Natural killer cell (primary cell): ENCODE results near the gene ROBO1. TPM values are rescaled to one million over a fixed set of nuclear protein-coding genes. Genes with fewer than 3 reads are reported as not detected.

Experiments used
- ATAC-seq, 3 donors: fragments of 150-1000 bp in 2 of 3; fragments of 200-7000 bp in 1 of 3; cut with Tn5 transposase; 1 replicate in 1 of 3; 2 replicates in 2 of 3; pipeline ENCODE4 v1.10.0; 2021; ENCODE audit warnings: mild to moderate bottlenecking in 2 of 3, moderate library complexity in 2 of 3
- DNase-seq, 2 donors: peaks; one replicate each; pipeline versions ENCODE4 v3.0.0 to v3.0.0-alpha.2; 2013 to 2021; ENCODE audit warnings: mixed read lengths in 1 of 2
- H3K27ac ChIP-seq: one replicate; pipeline ENCODE4 v1.5.1; 2013; ENCODE audit warnings: mild to moderate bottlenecking, low read length
- H3K27me3 ChIP-seq: one replicate; pipeline ENCODE4 v1.6.1; 2013; ENCODE audit warnings: low read length; ENCODE audit not compliant: control insufficient read depth, insufficient read depth
- H3K36me3 ChIP-seq: one replicate; pipeline ENCODE4 v1.6.1; 2013; ENCODE audit warnings: low read length; ENCODE audit not compliant: control insufficient read depth, insufficient read depth
- H3K4me1 ChIP-seq: one replicate; pipeline ENCODE4 v1.6.1; 2013; ENCODE audit warnings: low read length; ENCODE audit not compliant: control insufficient read depth, insufficient read depth
- H3K4me3 ChIP-seq: one replicate; pipeline ENCODE4 v1.5.1; 2013; ENCODE audit warnings: low read length
- H3K9me3 ChIP-seq: one replicate; pipeline ENCODE4 v1.6.1; 2013; ENCODE audit warnings: low read length; ENCODE audit not compliant: control insufficient read depth, insufficient read depth
- H3K27ac Mint-ChIP-seq, 2 donors: one replicate each; pipeline ENCODE4 v1.8.0; 2022; ENCODE audit warnings: mild to moderate bottlenecking in 2 of 2, mixed read lengths in 2 of 2, moderate library complexity in 1 of 2
- H3K27me3 Mint-ChIP-seq, 2 donors: one replicate each; pipeline ENCODE4 v1.8.0; 2022; ENCODE audit warnings: low read depth in 2 of 2, mixed read lengths in 2 of 2
- H3K36me3 Mint-ChIP-seq: one replicate; pipeline ENCODE4 v1.8.0; 2022; ENCODE audit warnings: mixed read lengths
- H3K4me1 Mint-ChIP-seq, 2 donors: one replicate each; pipeline ENCODE4 v1.8.0; 2022; ENCODE audit warnings: mixed read lengths in 2 of 2
- H3K4me3 Mint-ChIP-seq: one replicate; pipeline ENCODE4 v1.8.0; 2022; ENCODE audit warnings: mild to moderate bottlenecking, moderate library complexity, mixed read lengths
- H3K9me3 Mint-ChIP-seq, 2 donors: one replicate each; pipeline ENCODE4 v1.8.0; 2022; ENCODE audit warnings: mixed read lengths in 2 of 2
- WGBS: methylation state at CpG from one replicate; pipeline ENCODE4 v1.1.7; 2013; ENCODE audit warnings: missing lambda C conversion rate; ENCODE audit not compliant: insufficient coverage; 5-methylcytosine and 5-hydroxymethylcytosine counted together
- intact Hi-C: fragments of 100-400 bp; cut with micrococcal nuclease; formaldehyde crosslinking; loops from one replicate; pipeline ENCODE4 v1.14.2; 2022
- total RNA-seq, 4 donors: library from RNA; stranded (reverse); fragments of 120-200 nt in 1 of 4; gene quantifications; one replicate each; pipeline versions ENCODE4 v1.2.3 to v1.2.4, GENCODE V29; 2013 to 2022
- TF ChIP-seq, protein P1 (sequence below): fragments of 200-600 bp; IDR thresholded peaks from one replicate; pipeline ENCODE4 v1.8.0; 2022; ENCODE audit warnings: antibody characterized with exemption

Gene ROBO1
- total RNA-seq, 3 donors from 2014 or later (not counting 1 experiment from before 2014, with no cell fraction given): 0.07 TPM; not detected in 2

DNA sequence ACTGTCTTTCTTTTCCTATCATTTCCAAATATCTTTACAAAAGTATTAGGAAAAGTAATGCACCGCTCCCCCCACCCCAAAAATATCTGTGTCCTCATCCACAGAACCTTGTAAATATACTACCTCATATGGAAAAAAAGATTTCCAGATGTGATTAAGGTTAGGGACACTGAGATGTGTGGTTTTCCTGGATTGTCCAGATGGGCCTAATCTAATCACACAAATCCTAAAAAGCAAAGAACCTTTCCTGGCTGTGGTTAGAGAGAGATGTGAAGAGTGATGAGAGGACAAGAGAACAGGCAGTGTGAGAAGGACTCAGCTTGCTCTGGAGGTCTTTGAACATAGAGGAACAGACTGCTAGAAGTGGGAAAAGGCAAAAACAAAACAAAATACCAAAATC, 77.7 kb downstream of the ROBO1 start:
- H3K36me3 Mint-ChIP-seq: no peaks in the 10 kb centered on the region
- intact Hi-C loops: no loop called here

DNA sequence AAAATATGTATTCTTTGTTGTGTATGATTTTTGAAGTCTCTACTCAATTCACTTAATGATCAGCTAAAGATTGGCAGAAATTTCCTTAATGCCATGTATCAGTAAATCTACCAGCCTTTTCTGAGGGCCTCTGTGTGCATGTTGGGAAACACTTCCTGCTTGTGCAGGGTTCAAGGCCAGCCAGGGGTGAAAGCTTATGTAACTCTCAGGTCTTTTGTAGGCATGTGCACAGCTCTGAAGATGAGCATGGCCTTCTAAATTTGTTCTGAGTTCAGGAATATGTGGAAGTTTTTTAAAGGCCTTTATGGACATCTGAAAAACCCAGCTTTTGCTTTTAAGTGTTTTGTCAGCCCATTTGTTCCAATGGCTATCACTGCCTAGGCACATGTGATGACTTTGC, 82.7 kb downstream of the ROBO1 start:
- Histone ChIP-seq H3K4me3 (no peak overlapping the region), H3K27me3 (no peaks in the 10 kb centered on the region), H3K9me3 (no peaks in the 10 kb centered on the region), H3K4me1 (no peaks in the 10 kb centered on the region), H3K27ac (no peak overlapping the region), H3K36me3 (no peaks in the 10 kb centered on the region)
- DNase-seq (no peak), ATAC-seq (no peak)
- intact Hi-C loops: no loop called here
- peaks cover 14% of the 10 kb centered on the region for H3K36me3 Mint-ChIP-seq
- H3K4me1 Mint-ChIP-seq: no peaks in the 10 kb centered on the region
- TF ChIP-seq, protein P1, sequence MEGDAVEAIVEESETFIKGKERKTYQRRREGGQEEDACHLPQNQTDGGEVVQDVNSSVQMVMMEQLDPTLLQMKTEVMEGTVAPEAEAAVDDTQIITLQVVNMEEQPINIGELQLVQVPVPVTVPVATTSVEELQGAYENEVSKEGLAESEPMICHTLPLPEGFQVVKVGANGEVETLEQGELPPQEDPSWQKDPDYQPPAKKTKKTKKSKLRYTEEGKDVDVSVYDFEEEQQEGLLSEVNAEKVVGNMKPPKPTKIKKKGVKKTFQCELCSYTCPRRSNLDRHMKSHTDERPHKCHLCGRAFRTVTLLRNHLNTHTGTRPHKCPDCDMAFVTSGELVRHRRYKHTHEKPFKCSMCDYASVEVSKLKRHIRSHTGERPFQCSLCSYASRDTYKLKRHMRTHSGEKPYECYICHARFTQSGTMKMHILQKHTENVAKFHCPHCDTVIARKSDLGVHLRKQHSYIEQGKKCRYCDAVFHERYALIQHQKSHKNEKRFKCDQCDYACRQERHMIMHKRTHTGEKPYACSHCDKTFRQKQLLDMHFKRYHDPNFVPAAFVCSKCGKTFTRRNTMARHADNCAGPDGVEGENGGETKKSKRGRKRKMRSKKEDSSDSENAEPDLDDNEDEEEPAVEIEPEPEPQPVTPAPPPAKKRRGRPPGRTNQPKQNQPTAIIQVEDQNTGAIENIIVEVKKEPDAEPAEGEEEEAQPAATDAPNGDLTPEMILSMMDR: no peak
- H3K9me3 Mint-ChIP-seq: peaks cover 11 to 19% of the 10 kb centered on the region in 2 donors
- no peak overlapping the region for H3K4me3 Mint-ChIP-seq
- no peak overlapping the region for H3K27ac Mint-ChIP-seq
- no peaks in the 10 kb centered on the region for H3K27me3 Mint-ChIP-seq

More for the DNA sequence above, 77.7 kb downstream of the ROBO1 start:
- Mint-ChIP-seq H3K4me3 (no peak overlapping the region), H3K4me1 (no peaks in the 10 kb centered on the region), H3K9me3 (peaks cover 5 to 9% of the 10 kb centered on the region in 2 donors), H3K27me3 (no peaks in the 10 kb centered on the region), H3K27ac (no peak overlapping the region)
- no peak overlapping the region for H3K4me3 ChIP-seq
- no peak overlapping the region for H3K27ac ChIP-seq
- no peaks in the 10 kb centered on the region for H3K27me3 ChIP-seq
- H3K9me3 ChIP-seq: no peaks in the 10 kb centered on the region
- TF ChIP-seq, protein P1: no peak
- no CpG with 5 or more reads among the region's 1 CpG for WGBS
- ATAC-seq: no peak
- no peaks in the 10 kb centered on the region for H3K4me1 ChIP-seq
- DNase-seq: no peak
- no peaks in the 10 kb centered on the region for H3K36me3 ChIP-seq

DNA sequence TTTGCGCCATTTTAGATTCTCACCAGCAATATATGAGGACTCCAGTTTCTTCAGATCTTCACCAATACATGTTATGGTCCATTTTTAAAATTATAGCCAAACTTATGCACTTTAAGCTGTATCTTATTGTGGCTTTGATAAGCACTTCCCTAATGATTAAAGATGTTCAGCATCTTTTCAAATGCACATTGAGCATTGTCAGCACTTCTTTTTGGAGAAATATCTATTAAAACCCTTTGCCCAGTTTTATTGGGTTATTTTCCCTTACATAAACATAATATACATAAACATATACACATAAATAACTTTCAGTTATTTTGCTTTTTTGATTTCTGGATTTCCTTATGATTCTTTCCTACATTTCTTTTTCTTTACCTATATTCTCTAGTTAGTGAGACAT, 83.8 kb downstream of the ROBO1 start:
- DNase-seq (no peak), ATAC-seq (no peak)
- H3K27ac ChIP-seq: no peak overlapping the region
- peaks cover 14% of the 10 kb centered on the region for H3K36me3 Mint-ChIP-seq
- no peaks in the 10 kb centered on the region for H3K4me1 Mint-ChIP-seq
- no peaks in the 10 kb centered on the region for H3K27me3 ChIP-seq
- intact Hi-C loops: no loop called here
- WGBS: 100% methylated on average over 1 of the region's 1 CpG
- TF ChIP-seq, protein P1: no peak
- no peak overlapping the region for H3K4me3 Mint-ChIP-seq
- no peaks in the 10 kb centered on the region for H3K4me1 ChIP-seq
- H3K36me3 ChIP-seq: no peaks in the 10 kb centered on the region
- peaks cover 10 to 14% of the 10 kb centered on the region in 2 donors for H3K9me3 Mint-ChIP-seq
- H3K9me3 ChIP-seq: no peaks in the 10 kb centered on the region
- no peaks in the 10 kb centered on the region for H3K27me3 Mint-ChIP-seq
- H3K27ac Mint-ChIP-seq: no peak overlapping the region
- no peak overlapping the region for H3K4me3 ChIP-seq

DNA sequence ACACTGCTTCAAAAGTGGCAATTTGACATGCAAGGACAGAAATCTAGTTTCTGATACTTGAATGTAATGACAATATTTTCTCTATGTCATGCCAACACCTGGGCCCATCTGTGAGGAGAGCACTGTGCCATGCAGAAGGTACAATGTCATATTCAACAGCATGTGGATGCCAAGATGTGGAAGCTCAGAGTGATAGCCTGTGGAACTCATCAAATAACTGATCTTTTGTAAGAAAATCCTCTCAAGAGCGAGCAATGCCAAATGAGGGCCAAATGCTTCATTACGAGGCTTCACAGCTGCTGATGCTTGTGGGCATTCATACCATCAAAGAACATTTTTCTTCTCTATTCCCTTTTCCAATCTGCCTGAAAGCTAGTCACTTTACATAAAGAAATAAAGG, 95.1 kb downstream of the ROBO1 start:
- Mint-ChIP-seq H3K4me1 (no peaks in the 10 kb centered on the region), H3K36me3 (no peaks in the 10 kb centered on the region), H3K4me3 (no peak overlapping the region), H3K9me3 (peaks cover 10 to 16% of the 10 kb centered on the region in 2 donors), H3K27me3 (no peaks in the 10 kb centered on the region), H3K27ac (no peak overlapping the region)
- WGBS: 72% methylated on average over 2 of the region's 2 CpGs
- Histone ChIP-seq H3K27me3 (no peaks in the 10 kb centered on the region), H3K4me3 (no peak overlapping the region), H3K4me1 (no peaks in the 10 kb centered on the region), H3K9me3 (no peaks in the 10 kb centered on the region), H3K27ac (no peak overlapping the region), H3K36me3 (no peaks in the 10 kb centered on the region)
- intact Hi-C loops: no loop called here
- no peak for DNase-seq
- no peak for ATAC-seq
- TF ChIP-seq, protein P1: no peak
